GM21423 (cell line): ENCODE data around the gene HMGXB4.

Experiments used
- ATAC-seq: cut with Tn5 transposase; IDR thresholded peaks from one replicate; pipeline ENCODE4 v1.9.1; 2021; ENCODE audit warnings: mild to moderate bottlenecking, moderate library complexity; ENCODE audit not compliant: unreplicated experiment

Gene HMGXB4

DNA sequence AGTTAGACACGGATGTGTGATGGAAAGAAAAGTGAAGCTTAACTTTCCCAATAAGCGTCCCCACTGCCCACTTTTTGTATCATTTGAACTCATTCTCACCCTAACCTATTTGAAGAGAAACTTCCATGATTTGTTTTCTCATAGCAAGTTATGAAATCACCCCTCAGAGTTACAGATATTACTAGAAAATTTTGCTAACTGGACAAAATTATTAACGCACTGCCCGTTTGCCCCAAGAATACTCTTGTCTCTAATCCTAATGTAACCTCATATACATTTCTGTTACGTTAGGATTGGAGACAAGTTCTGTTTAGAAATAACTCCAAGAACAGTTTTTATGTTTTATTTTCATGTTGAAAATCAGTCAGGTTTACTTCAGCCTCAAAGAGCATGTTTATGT is 67.9 kb downstream of the HMGXB4 start:
- ATAC-seq = no peak

DNA sequence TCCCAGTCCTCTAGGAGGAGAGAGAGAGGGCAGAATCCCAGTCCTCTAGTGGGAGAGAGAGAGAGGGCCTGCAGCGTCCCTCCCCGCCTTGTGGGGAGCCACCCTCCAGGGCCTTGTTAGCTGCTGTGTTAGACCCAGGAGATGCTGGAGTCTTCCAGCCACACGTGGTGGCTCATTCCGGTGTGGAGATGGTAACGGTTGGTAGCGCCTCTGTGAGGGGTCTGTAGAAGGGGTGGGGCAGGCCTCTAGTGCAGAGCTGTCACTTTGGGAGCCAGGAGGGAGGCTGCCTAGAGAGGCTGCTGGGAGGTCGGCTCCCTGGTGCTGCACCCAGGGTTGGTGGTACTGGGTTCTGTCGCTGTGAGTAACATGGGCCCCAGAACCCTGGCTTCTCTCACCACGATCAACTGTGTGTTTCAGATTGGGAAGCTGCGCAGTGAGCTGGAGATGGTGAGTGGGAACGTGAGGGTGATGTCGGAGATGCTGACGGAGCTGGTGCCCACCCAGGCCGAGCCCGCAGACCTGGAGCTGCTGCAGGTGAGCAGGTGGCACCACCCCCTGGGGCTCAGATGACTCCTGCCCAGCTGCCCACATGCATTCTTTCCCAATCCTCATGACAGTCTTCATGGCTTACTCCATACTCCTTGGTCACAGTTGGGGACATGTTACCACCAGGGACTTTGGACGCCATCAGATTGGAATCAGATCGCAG is 69.7 kb downstream of the HMGXB4 start:
- no peak for ATAC-seq

DNA sequence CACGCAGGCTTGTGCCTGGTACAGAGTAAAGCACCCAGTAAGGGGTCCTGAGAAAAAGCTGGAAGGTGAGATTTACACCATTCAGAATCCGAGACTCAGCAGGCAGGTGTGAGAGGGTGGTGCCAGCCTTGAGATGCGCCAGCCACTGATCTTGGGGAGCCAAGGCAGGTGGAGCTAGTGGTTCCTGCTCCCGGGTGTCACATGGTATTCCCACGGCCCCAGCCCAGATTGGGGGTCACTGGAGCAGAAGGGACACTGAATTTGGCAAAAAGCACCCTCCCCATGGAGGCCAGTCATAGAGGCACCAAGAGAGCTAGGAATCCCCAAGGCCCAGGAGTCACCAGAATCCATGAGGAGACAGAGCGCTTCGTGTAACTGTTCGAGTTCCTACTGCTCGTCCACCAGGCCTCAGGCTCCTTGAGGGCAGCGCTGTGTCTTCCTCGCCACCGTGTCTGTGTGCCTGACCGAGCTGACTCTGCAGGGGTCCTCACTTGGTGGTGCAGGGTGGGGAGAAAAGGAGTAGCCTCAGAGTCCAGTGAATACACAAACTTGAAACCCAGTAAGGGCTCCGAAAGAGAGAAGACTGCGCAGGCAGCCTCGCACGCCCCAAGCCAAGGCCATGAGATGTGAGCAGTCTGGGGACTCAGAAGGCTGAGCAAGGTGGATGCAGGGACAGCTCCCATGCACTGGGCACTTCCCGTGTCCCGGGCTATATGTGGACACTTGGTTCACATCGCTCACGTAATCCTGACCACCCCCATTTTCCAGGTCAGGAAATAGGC is 70.6 kb downstream of the HMGXB4 start:
- no peak for ATAC-seq

DNA sequence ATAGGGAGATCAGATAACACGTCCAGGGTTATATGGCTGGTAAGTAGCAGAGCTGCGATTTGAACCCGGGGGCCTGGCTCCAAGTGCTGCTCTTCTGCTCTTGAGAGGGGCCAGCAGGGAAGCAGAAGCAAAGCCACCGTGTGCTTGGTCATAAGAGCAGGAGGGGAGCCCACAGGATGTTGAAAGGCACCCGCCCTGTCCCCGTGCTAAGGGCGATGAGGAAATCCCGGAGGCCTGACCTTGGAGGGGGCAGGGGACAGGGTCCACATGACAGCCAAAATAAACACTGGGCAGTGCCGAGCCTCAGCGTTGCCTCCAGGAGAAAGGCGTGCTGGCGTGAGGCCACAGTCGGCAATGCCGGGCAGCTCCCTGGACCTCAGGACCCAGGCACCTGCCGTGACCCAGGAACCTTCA is 71.2 kb downstream of the HMGXB4 start:
- ATAC-seq = no peak

DNA sequence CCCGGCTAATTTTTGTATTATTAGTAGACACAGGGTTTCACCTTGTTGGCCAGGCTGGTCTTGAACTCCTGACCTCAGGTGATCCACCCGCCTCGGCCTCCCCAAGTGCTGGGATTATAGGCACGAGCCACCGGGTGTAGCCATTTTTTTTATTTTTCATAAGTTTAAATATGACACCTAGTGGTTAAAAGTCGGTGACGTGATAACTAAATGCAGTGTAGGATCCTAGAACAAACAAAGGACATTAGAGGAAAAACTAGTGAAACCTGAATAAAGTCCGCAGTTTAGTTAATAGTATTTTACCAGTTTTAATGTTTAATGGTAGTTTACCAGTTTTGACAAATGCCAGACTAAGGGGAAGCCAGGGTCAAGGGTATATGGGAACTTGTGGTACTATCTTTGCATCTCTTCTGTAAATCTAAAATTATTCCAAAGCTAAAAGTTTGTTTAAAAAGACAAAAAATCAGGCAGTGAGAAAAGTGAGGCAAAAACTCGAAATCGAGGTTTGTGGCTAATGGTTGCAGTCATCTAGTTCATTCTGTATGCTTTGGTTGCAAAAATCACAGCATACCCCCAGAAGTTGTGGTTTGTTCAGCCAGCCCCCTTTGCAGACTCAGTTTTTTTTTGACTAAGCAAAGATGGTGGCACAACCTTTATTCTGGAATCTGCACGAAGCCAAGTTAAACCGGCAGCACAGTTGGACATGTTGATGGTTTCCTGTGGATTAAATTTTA is 72.0 kb downstream of the HMGXB4 start:
- no peak for ATAC-seq

DNA sequence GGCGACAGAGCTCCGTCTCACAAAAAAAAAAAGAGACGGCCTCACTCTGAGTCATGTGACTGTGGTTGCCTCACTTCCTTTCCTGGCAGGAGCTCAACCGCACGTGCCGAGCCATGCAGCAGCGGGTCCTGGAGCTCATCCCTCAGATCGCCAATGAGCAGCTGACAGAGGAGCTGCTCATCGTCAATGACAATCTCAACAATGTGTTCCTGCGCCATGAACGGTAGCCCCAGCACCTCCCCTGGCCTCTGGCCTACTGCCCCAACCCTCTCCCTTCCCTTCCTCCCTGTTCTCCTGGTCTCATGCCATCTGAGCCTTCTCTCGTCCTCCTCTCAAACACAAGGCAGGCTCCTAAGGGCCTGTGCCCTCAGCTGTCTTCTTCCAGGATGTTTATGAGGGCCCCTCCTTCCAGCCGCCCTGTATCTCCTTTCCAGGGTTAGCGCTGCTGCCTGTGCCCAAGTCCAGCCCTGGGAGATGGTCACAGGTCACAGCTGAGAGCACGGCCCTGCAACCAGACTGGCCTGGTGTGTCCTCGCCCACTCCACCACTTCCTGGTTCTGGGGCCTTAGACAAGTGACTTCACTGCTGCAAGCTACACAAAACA is 73.1 kb downstream of the HMGXB4 start:
- ATAC-seq = no peak

DNA sequence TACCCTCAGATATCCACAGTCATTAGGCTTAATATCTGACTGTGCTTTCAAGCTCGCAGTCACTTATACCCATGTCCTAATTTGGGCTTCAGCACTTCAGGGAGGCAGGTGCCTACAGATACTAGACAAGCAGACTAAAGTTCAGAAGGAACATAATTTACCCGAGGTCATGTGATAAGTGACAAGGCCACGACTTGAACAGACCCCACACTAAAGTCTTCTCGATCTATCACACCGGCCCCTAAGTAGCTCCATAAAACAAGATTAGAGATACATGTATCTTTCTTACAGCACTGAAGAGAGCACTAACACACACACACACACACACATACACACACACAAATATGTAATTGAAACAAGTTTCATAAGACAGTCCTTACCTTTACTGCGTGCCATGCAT is 75.0 kb downstream of the HMGXB4 start:
- ATAC-seq = no peak

DNA sequence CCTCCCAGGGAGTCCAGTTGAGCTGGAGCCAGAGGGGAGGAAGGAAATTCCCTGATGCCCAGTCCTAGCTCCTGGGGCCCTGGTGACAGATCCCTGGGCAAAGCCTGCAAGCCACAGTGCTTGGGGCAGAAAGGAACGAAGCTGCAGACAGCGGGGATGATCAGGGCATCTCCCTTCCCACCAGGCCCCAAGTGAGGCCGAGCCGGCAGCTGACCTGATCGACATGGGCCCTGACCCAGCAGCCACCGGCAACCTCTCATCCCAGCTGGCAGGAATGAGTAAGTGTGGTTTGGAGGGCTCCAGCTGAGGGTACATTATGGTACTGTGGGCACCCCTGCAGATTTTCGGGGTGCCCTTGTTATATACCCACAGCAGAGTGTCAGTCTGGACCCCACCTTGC is 75.9 kb downstream of the HMGXB4 start:
- ATAC-seq = no peak

DNA sequence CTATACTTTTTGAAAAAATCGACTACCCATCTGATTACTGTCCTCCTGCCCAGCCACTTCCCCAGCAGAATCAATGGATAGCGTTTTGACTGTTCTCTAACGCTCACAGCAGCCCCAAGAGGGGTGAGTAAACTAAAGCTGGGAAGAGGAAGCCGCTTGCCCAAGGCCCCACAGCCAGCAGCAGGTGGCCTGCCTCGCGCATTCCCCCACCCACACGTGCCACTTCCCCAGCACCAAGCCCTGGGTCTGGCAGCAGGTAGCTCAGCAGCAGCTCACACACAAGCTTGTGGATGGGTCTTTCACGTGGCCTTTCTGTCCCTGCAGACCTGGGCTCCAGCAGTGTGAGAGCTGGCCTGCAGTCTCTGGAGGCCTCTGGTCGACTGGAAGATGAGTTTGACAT is 76.7 kb downstream of the HMGXB4 start:
- ATAC-seq = no peak

DNA sequence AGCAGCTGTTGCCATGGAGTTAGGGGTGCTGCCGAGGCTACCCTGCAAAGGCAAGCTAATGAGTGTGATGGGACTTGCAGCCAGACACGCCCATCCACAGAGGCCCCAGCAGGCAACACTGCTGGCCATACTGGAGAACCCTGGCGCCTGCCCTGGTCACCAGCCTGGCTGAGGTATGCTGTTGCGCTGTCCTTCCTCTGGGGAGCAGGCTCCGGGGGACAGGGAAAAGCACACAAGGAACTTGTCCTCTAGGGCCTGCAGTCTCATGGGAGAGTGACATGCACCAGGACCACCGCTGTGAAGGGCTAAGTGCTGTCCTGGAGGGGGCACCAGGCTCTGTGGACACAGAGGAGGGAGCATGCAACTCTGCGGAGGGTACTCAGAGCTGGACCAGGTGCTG is 78.2 kb downstream of the HMGXB4 start:
- no peak for ATAC-seq

DNA sequence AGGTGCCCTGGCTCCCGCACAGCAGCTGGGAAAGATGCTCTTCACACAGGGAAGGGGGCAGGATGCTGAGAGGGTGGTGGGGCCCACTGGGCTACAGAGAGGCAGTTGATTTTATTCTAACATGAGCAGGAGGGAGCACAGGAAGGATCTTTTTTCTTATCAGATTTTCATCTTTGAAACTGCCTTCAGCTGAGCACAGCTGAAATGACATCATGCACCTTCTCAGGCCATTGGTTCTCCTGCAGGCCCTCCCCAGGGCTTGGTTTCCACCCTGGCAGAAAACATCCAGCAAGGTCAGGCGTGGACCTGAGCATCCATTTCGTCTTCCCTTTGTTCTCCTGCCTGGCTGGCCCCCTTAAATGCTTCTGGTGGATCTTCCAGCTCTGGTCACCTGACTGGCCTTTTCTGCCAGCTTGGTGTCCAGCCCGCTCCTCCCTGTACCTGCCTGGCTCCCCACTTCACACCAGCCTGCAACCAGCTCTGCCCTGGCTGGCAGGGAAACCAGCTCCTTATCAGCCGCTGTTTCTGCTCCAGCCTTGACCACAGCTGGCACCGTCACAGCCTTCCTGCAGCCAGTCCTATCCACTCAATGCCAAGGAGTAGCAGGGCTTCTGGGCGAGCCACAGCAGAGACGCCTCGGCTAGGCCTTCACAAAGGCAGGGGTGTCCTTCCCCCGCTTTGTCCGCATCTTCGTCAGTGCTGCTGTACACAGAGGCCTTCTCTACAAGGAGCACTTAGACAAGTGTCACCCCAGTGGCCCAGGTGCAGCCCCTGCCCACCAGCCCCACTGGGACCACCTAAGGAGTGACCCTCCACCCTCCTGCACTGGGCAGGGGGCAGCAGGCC is 78.9 kb downstream of the HMGXB4 start:
- no peak for ATAC-seq

DNA sequence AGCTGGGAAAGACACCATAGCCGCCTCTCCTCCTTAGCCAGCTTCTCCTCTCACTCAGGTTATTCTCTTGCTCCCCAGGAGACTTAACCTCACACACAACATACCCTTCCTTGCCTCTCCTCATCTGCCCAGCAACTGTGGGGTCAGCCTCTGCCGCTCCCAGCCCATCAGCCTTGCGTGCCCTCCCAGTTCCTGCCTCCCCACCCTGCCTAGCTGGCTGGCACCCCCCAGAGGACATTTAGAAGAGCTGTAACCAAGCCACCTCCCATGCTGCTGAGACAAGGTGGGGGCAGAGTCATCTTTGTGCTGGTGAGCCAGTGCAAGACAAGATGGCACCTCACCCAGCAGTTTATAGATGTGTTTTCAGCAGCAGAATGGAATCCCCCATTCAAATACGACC is 80.6 kb downstream of the HMGXB4 start:
- ATAC-seq = no peak

DNA sequence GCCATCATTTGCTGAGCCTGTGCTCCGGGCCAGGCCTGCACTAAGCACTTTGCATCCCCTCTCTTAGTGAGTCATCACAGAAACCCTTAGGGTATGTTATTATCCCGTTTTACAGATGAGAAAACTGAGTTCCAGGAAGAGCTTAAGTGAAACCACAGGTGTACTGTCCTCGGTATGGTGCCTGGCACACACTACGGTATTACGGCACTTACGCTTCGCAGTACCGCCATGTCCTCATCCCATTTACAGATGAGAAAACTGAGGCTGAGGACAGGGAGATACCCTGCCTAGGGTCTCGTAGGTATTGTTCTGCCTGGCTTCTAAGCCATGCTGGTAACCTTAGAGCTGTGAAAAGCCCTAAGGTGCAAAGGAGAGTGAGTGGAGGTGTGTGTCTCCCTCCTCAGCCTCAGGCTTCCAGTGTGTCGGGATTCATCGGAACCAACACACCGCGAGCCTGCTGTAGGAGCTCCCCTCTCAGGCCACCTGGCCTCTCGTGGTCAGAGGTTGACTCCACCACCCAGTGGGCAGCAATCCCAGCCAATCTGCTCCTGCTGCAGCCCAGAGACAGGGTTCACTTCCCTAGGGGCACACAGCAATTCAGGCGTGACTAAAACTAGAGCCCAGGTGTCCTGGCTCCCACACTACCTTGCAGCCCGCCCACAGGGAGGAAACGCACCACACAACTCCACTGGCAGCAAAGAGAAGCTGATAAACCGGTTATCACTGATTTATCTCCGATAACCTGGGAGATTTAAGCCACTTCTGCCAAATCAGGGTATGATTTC is 84.0 kb downstream of the HMGXB4 start:
- no peak for ATAC-seq

DNA sequence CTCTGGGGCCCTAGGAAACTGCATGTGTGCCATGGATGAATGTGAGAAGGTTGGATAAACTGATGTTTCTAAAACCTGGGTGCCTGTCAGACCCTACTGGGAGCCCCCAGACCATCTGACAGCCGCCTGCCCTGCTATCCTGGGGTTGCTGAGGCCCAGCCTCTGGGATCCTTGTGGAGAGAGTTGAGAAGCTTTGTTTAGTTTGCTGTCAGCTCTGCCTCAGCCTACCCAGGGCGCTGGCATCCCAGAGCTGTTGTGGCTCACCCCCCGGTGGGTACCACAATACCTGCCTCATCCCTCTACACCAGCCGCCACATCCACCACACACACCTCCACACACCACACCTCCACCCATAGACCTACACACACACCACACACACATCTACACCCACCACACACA is 85.1 kb downstream of the HMGXB4 start:
- no peak for ATAC-seq

DNA sequence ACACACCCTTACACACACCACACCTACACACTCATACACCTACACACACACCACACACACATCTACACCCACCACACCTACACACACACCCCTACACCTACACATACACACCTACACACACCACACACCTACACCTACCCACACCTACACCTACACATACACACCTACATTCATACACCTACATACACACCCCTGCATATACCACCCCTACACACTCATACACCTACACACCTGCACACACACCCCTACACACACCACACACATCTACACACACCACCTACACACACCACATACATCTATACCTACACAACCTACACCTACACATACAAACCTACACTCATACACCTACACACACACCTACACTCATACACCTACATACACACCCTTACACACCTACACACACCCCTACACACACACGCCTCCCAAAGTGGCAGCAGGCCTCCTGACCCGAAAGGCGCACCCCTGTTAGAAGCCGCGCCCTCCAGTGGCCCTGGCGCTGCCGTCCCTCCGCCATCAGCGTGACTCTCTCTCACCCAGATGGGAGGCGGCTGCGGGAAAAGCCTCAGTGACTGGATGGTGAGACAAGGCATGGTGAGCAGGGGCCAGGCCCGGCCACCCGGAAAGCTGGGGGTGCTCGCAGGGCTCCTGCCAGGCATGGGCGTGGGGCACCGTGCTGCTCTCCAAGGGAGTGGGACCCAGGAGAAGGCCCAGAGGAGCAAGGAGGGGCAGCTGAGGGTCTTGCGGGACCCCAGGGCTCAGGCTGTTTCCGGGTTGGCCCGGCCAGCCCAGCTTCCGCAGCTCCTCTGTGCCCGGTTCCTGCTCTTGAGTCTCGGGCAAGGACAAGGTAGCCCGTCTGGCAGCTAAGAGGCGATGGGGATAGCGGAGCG is 86.6 kb downstream of the HMGXB4 start:
- ATAC-seq = no peak

DNA sequence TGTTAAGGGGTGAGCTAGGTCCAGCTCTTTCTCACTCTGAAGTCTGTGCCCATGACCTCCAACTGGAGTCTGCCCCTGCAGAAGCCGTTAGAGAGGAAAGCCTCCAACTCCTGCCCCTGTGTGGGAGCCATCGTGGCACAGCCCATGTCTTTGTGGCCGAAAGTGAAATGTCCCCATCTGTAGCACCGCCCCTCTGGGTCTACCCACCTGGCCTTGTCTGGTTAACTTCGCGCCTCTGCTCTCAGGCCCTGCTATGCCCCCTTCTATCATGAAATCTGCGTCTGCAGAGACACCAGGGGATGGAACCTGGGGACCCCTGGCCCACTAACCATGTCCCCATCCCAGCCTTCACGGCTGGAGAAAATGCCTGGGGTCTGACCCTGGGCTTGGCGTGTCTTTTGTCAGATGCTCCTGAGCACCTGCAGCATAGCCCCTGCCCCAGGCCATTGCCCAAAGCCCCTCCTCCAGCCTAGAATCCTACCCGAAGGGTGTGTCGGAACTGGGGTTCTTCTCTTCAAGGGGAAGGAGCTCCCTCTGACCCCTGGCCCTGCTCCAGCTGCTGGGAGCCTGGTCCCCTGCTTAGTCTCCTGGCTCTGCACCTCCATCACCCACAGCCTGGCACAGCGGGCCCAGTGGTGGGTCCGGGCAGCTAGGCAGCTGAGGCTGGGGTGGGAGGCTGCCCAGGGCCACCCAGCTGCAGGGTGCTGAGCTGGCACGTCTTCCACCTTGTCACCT is 87.8 kb downstream of the HMGXB4 start:
- peak; percentile 47 for ATAC-seq
